Testis (tissue), 2 donors: ENCODE results near the gene ACSL1.

Experiments used
- POLR2A ChIP-seq: fragments of 450-650 bp; IDR thresholded peaks from one replicate; pipeline ENCODE4 v1.6.1; 2017; ENCODE audit warnings: antibody characterized with exemption, mild to moderate bottlenecking, moderate library complexity
- TF ChIP-seq, protein P1 (sequence below), 3 experiments: fragments of 450-650 bp in 2 of 3; fragments of 200-600 bp in 1 of 3; sonication (generic) in 1 of 3; IDR thresholded peaks; one replicate each; pipeline ENCODE4 v1.5.1; 2016 to 2019; ENCODE audit warnings: antibody characterized with exemption in 3 of 3, mild to moderate bottlenecking in 2 of 3, moderate library complexity in 1 of 3

GRCh38 chr4:184756399-184756798, 69.4 kb downstream of the ACSL1 start:
- TF ChIP-seq, protein P1, sequence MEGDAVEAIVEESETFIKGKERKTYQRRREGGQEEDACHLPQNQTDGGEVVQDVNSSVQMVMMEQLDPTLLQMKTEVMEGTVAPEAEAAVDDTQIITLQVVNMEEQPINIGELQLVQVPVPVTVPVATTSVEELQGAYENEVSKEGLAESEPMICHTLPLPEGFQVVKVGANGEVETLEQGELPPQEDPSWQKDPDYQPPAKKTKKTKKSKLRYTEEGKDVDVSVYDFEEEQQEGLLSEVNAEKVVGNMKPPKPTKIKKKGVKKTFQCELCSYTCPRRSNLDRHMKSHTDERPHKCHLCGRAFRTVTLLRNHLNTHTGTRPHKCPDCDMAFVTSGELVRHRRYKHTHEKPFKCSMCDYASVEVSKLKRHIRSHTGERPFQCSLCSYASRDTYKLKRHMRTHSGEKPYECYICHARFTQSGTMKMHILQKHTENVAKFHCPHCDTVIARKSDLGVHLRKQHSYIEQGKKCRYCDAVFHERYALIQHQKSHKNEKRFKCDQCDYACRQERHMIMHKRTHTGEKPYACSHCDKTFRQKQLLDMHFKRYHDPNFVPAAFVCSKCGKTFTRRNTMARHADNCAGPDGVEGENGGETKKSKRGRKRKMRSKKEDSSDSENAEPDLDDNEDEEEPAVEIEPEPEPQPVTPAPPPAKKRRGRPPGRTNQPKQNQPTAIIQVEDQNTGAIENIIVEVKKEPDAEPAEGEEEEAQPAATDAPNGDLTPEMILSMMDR (IDR thresholded peaks at IDR 0.05) = no peak
- no peak for TF ChIP-seq POLR2A
